ENCODE data around the gene TMEM222. TPM values are rescaled to one million over a fixed set of nuclear protein-coding genes. Genes with fewer than 3 reads are reported as not detected.
A peak's percentile ranks its signal among the peaks of the same experiment; 100 is the strongest.

TMEM222 gene
- total and polyA plus RNA-seq, 2 of the 4 experiments (the other 2 are of a cell fraction), result 19.9 to 54.1 TPM

GRCh38 chr1:27365372-27366112, 43.6 kb downstream of the TMEM222 start:
- Histone ChIP-seq H3K27ac (ENCODE audit: insufficient read depth, low read length) (peak overlapping the region; percentile 90), H3K4me1 (ENCODE audit: control insufficient read depth, insufficient read depth, low read length) (peaks cover 11% of the 10 kb centered on the region), H4K8ac (ENCODE audit: low read depth in 2 of 2, low read length in 2 of 2) (peak overlapping the region; percentile 24 to 99; a peak in 3 of 4 replicates), H3K4ac (ENCODE audit: low read depth, low read length) (peak overlapping the region; percentile 96), H3K4me3 (ENCODE audit: insufficient read depth, low read depth, low read length) (peak overlapping the region; percentile 77), H3K14ac (replicated peaks; ENCODE audit: low read depth, low read length) (peak overlapping the region; percentile 99), H2BK15ac (ENCODE audit: low read depth, low read length) (peak overlapping the region; percentile 9; the same call in 1 of the 3 replicates), H2BK120ac (ENCODE audit: low read depth, low read length) (peak overlapping the region; percentile 73; the same call in 1 of the 2 replicates), H2BK5ac (ENCODE audit: low read depth, low read length, poor library complexity, severe bottlenecking) (peak overlapping the region; percentile 84), H2BK20ac (ENCODE audit: low read depth, low read length) (peak overlapping the region; percentile 17; the same call in 1 of the 2 replicates), H4K5ac (ENCODE audit: low read depth, low read length) (peak overlapping the region; percentile 85), H2AK9ac (replicated peaks; ENCODE audit: low read depth, low read length, poor library complexity) (peak overlapping the region; percentile 93), H3K56ac (ENCODE audit: extremely low read depth, insufficient read depth, low read length) (peak overlapping the region; percentile 79), H2AK5ac (ENCODE audit: low read depth, low read length) (peak overlapping the region; percentile 91), H3K9me3 (ENCODE audit: control insufficient read depth, insufficient read depth, low read length) (no peaks in the 10 kb centered on the region), H2AFZ (replicated peaks; ENCODE audit: low read length, poor library complexity) (peak overlapping the region; percentile 99), H3K18ac (ENCODE audit: low read depth, low read length) (peak overlapping the region; percentile 47), H3K4me2 (ENCODE audit: low read depth, low read length) (peak overlapping the region; percentile 89), H3K23ac (ENCODE audit: low read depth, low read length) (peak overlapping the region; percentile 99), H4K20me1 (ENCODE audit: insufficient read depth, low read length) (peaks cover 2% of the 10 kb centered on the region; the same call in 1 of the 2 replicates), H4K91ac (ENCODE audit: insufficient read depth, low read depth, low read length) (peak overlapping the region; percentile 58), H3K36me3 (ENCODE audit: control insufficient read depth, insufficient read depth, low read length) (peaks cover 24% of the 10 kb centered on the region), H3K27me3 (ENCODE audit: control insufficient read depth, insufficient read depth, low read length) (no peaks in the 10 kb centered on the region), H3K9ac (ENCODE audit: low read depth, low read length) (peak overlapping the region; percentile 90), H3K79me1 (ENCODE audit: low read depth in 1 of 2, low read length in 2 of 2) (peaks cover 6 to 24% of the 10 kb centered on the region in 2 experiments; a peak in 3 of 4 replicates), H3K9me1 (ENCODE audit: insufficient read depth, low read length) (peaks cover 18% of the 10 kb centered on the region)
- ATAC-seq (ENCODE audit: low read depth) (peak; percentile 79), DNase-seq (peak; percentile 85)
- in situ Hi-C loops (cut with MboI; ENCODE audit: low sequenced_read_pairs) (no loop called here), intact Hi-C loops (cut with micrococcal nuclease) (loop anchor here (2.0 kb wide), 1 partner anchor 65 kb away; no protein-coding TSS in a partner anchor), dilution Hi-C loops (cut with HindIII; ENCODE audit: low sequenced_read_pairs, unreplicated experiment) (no loop called here)
- no TSS peak for BruUV-seq (replicated peaks)
- WGBS, 2 experiments (ENCODE audit: extremely low coverage in 2 of 2, insufficient read length in 1 of 2), result 2% methylated on average over 21 of the region's 40 CpGs; no CpG with 5 or more reads in 1 of the 2 experiments
- TF ChIP-seq MXI1 (IDR thresholded peaks at IDR 0.05; ENCODE audit: borderline replicate concordance, low read depth, low read length), result no peak; the same call in 1 of the 2 replicates
- TF ChIP-seq MAZ (IDR thresholded peaks at IDR 0.05; ENCODE audit: borderline replicate concordance, low read depth, low read length), result peak; percentile 53; the same call in 1 of the 2 replicates
- POLR2A ChIA-PET (ENCODE audit: unreplicated experiment), result interaction anchor here (0.6 to 1.0 kb wide), 2 partner anchors 26 to 31 kb away, joined by 3 to 4 read pairs; no protein-coding TSS in a partner anchor
- CTCF ChIA-PET, result interaction anchor here (0.6 to 2.3 kb wide), 10 partner anchors 12 to 306 kb away, joined by 3 to 9 read pairs (median 5); no protein-coding TSS in a partner anchor

Measured in IMR-90 (cell line).